PC-9 (cell line): Measurements from ENCODE around the gene WFDC2.

Experiments
- EZH2 ChIP-seq: fragments of 200-600 bp; sonication (generic); IDR thresholded peaks from 2 replicates; pipeline ENCODE4 v1.8.0; 2017; ENCODE audit warnings: antibody characterized with exemption, low read depth
- TF ChIP-seq, protein P1 (sequence below): fragments of 200-600 bp; sonication (generic); conservative IDR thresholded peaks from 2 replicates; pipeline ENCODE4 v1.6.1; 2017; ENCODE audit warnings: mixed run types, antibody characterized with exemption, mild to moderate bottlenecking, moderate library complexity

DNA sequence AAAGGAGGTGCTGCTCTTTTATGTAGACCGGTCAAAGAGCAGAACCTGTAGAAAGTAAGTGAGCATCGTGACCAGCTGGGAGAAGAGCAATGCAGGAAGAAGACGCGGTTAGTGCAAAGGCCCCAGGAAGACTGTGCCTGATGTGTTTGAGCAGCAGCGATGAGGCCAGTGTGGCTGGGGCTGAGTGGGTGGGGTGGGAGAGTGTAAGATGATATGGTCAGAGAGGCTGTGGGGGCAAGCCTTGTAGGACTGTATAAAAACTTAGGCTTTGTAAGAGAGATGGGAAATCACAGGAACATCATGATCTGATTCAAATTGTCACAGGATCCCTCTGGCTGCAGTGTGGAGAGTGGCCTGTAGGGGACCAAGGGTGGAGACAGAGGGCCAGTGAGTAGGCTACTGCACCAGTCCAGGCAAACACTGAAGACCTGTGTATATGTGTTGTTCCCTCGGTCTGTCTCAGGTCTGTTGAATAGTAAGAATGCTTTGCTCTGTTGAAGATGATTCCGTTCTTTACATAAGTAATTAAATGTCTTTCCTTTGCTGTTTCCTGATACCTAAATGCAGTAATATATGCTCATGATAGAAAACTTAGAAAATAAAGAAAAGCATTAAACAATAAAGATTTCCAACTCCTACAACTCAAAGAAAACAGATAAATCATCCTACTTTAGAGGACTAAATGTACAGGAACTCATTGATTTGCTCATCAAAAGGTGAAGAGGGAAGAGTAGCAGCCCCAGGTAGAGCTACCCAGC lies 23.6 kb upstream of the WFDC2 start:
- TF ChIP-seq, protein P1, sequence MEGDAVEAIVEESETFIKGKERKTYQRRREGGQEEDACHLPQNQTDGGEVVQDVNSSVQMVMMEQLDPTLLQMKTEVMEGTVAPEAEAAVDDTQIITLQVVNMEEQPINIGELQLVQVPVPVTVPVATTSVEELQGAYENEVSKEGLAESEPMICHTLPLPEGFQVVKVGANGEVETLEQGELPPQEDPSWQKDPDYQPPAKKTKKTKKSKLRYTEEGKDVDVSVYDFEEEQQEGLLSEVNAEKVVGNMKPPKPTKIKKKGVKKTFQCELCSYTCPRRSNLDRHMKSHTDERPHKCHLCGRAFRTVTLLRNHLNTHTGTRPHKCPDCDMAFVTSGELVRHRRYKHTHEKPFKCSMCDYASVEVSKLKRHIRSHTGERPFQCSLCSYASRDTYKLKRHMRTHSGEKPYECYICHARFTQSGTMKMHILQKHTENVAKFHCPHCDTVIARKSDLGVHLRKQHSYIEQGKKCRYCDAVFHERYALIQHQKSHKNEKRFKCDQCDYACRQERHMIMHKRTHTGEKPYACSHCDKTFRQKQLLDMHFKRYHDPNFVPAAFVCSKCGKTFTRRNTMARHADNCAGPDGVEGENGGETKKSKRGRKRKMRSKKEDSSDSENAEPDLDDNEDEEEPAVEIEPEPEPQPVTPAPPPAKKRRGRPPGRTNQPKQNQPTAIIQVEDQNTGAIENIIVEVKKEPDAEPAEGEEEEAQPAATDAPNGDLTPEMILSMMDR = peak; percentile 79
- no peak for TF ChIP-seq EZH2
